HG03280 (cell line): Measurements from ENCODE around the gene NUBPL.
"Not testable (repeated sequence)": the region's sequence is repeated elsewhere in the genome, so short reads cannot be mapped to it uniquely, and the experiment has no call there.

ENCODE experiments used
- ATAC-seq: cut with Tn5 transposase; IDR thresholded peaks from one replicate; pipeline ENCODE4 v1.9.1; 2021; ENCODE audit warnings: mild to moderate bottlenecking, moderate library complexity; ENCODE audit not compliant: unreplicated experiment

Gene NUBPL

DNA sequence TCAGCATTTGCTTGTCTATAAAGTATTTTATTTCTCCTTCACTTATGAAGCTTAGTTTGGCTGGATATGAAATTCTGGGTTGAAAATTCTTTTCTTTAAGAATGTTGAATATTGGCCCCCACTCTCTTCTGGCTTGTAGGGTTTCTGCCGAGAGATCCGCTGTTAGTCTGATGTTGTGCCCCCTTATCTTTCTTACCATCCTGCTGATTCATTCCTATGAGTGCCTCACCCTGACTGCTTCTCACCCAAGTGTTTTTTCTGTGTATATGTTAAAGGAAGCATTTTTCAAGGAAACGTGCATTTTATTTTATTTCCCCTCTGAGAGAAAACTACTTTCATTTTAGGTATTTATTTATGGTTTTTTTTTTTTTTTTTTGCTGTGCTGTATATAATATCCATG lies 236.7 kb downstream of the NUBPL start:
- ATAC-seq = not testable (repeated sequence)

DNA sequence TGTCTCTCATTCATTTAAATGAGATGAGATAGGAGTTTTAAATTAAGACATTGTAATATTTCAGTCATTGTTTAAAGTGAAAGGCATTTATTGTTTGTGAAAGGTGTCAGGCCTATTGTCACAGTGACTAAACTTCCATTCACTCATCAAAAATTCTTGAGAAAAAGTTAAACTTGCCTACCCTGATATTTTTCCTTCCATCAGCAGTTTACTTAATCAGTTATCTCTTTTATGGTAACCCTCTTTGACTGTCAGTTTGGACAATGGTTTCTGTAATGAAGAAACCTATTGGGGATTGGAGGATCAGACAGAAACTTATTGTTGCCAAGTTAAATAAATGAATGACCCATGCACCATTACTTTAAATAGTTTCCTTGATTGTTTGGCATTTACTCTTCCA lies 241.6 kb downstream of the NUBPL start:
- no peak for ATAC-seq

DNA sequence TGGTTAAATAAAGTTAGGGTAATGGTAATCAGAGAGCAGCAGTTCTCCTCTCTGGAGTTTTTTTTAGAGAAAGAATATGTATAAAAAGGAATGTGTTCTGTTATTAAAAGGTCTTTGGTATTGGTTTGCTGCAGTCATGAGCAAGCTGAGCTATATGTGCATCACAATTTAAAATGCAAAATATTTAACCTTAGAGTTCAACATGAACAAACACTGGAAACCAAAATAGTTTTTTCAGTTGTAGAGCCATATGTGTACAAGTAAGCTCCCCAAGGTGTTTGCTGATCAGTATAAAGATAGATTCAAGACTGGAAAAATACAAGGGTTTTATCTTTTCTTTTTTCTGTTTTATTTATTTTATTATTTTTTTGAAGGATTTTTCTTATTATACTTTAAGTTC lies 245.0 kb downstream of the NUBPL start:
- no peak for ATAC-seq

DNA sequence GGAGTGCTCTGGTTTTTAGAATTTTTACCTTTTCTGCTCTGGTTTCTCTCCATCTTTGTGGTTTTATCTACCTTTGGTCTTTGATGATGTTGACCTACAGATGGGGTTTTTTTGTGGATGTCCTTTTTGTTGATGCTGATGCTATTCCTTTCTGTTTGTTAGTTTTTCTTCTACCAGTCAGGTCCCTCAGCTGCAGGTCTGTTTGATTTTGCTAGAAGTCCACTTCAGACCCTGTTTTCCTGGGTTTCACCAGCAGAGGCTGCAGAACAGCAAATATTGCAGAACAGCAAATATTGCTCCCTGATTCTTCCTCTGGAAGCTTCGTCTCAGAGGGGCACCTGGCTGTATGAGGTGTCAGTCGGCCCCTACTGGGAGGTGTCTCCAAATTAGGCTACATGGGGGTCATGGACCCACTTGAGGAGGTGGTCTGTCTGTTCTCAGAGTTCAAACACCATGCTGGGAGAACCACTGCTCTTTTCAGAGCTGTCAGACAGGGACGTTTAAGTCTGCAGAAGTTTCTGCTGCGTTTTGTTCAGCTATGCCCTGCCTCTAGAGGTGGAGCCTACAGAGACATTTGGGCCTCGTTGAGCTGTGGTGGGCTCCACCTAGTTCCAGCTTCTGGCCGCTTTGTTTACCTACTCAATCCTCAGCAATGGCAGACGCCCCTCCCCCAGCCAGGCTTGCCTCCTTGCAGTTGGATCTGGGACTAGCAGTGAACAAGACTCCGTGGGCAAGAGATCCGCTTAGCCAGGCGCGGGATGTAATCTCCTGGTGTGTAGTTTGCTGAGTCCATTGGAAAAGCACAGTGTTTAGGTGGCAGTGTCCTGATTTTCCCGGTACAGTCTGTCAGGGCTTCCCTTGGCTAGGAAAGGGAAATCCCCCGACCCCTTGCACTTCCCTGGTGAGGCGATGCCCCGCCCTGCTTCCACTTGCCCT lies 250.8 kb downstream of the NUBPL start:
- ATAC-seq = not testable (repeated sequence)

DNA sequence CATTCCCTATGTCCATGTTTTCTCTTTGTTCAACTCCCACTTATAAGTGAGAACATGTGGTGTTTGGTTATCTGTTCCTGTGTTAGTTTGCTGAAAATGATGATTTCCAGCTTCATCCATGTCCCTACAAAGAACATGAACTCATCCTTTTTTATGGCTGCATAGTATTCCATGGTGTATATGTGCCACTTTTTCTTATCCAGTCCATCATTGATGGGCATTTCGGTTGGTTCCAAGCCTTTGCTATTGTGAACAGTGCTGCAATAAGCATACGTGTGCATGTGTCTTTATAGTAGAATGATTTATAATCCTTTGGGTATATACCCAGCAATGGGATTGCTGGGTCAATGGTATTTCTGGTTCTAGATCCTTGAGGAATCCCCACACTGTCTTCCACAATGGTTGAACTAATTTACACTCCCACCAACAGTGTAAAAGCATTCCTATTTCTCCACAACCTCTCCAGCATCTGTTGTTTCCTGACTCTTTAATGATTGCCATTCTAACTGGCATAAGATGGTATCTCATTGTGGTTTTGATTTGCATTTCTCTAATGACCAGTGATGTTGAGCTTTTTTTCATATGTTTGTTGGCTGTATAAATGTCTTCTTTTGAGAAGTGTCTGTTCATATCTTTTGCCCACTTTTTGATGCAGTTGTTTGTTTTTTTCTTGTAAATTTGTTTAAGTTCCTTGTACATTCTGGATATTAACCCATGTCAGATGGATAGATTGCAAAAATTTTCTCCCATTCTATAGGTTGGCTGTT lies 252.7 kb downstream of the NUBPL start:
- not testable (repeated sequence) for ATAC-seq

DNA sequence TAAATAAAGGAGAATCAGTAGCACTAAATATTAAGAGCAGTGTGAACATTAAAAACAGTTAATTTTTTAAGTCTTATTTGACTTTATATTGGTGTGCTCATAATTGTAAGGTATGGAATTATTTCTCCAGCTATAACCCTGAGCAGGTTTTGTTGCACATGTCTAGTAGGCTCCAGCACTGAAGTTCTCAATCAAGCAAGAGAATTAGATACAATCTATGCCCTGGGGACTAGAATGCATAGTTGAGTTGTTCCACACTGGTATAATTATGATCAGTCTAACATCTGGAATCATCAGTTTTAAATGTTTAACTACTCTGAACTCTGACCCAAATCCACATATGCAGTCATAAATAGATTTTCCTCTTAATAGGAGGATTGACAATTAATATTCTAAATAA lies 258.1 kb downstream of the NUBPL start:
- ATAC-seq = no peak

DNA sequence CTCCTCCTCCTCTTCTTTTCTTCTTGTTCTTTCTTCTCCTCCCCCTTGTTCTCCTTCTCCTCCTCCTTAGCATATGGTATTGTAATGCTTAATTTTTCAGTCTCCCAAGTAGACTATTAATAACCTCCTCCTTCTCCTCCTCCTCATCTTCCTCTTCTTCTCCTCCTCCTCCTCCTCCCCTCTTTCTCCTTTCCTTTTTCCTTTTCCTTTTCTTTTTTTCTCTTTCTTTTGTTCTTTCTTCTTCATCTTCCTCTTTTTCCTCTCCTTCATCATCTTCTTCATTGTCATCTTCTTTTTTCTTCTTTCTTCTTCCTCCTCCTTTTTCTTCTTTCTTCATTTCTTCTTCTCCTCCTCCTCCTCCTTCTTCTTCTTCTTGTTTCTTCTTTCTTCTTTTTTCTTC lies 264.3 kb downstream of the NUBPL start:
- no peak for ATAC-seq

DNA sequence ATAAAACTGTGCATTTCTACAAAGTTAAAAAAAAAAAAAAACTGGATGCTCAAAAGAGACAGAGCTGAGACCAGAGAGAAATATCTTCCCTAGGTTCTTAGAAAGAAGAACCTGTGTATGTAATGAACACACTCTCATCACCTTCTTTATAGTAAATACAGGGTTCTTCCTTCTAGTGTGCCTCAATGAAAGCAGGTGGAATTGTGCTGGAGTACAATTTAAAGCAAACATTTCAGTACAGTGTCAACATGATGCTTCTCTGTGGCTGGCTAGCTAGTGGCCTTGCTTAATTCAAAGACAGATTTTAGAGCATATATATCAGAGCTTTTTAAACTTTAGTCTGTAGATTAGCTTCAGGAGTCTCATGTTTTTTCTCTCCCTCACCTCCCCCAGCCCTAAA lies 266.1 kb downstream of the NUBPL start:
- ATAC-seq = no peak

DNA sequence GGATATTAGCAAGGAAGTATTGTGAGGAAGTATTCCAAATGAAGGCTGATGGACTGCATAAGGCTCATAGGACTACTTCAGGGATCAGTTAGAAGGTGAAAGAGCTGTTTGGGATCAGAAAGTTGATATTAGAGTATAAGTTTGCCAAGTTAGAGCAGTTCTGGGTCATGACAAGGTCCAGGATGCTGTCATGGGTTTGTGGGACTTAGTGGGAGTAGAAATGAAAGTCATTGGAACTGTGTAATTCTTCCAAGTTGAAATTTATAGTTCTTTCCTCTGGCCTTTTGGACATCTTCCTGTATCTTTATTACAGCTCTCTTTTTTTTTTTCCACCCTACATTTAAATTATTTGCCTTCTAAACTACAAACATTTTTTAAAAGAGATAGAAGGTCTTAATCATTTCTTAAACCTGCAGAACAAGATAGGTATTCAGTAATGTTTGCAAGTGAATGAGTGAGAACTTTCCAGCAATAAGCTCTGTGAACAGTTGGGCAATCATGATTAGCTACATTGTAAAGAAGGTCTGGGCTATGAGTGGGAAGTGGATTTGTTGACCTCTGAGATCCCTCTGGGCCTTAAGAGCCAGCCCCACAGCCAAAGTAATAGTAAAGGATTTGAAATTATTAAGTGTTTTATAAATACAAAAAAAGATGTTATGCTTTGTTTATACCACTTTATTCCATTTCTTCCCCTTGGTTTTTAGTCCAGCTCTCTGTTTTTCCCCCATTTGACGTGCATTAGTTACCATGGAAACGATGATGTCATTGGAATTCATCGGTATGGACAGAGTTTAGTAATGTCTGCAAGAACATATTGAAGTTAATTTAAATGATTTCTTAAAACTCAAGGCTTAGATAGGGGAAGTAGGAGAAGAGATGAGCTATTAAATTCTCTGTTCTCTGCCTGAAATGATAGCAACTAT lies 268.0 kb downstream of the NUBPL start:
- no peak for ATAC-seq

DNA sequence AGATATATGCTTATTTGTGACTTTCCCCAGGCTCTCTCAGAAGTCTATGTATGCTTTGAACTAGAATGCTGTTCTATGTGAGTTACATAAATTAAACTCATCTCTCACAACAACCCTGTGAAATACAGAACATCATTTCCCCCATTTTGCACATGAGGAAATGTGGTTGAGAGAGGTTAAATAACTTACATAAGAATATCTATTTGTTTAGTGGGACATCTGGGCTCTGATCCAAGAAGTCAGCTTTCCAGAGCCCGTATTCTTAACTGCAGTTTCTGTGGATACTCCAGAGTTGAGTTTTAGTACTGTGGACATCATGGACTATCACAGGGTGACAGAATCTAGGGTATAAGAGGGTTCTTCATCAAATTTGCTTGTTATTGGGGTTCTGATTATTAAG lies 273.4 kb downstream of the NUBPL start:
- no peak for ATAC-seq

DNA sequence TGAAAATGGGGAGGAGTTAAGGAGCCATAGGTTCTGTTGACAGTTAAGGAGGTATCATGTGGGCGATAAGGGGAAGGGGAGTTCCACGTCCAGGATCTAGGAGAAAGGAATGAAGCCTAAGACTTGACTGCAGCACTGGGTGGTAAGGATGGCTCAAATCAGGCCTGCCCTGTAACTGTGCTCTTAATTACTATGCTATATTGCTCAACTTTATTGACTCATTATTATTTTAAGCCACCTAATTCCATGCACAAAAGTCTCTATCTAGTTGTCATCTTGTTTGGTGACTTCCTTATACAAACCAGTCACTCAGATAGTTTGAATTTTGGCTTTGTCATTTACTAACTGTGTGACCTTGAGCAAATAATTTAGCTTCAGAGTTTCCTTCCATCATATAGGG lies 273.8 kb downstream of the NUBPL start:
- ATAC-seq = no peak

DNA sequence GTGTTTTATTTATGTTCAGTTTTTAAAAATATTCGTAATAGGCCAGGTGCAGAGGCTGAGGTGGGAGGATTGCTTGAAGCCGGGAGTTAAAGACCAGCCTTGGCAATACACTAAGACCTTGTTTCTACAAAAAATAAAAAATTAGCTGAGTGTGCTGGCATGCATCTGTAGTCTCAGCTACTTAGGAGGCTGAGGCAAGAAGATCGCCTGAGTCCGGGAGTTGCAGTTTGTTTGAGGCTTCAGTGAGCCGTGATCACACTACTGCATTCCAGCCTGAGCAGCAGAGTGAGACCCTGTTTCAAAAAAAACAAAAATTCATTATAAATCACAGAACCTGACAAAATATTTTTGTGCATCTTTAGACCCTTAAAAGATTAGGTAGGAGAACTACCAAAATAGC lies 275.8 kb downstream of the NUBPL start:
- no peak for ATAC-seq

DNA sequence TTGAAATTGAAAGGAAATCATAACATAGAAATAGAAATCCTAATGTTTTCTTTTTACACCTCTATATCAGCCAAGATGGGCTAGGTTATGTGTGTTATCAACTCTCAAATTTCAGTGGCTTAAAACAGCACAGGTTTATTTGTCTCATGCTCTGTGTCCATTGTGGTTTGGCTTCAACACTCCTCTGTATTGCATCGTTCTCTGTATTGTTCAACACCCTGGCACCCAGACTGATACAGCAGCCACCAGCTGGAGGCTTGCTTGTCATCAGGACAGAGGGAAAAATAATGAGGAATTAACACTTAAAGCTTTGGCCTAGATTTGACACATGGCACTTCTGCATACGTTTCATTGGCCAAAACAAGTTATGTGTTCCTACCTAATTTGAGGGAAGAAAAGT lies 281.7 kb downstream of the NUBPL start:
- ATAC-seq = no peak

DNA sequence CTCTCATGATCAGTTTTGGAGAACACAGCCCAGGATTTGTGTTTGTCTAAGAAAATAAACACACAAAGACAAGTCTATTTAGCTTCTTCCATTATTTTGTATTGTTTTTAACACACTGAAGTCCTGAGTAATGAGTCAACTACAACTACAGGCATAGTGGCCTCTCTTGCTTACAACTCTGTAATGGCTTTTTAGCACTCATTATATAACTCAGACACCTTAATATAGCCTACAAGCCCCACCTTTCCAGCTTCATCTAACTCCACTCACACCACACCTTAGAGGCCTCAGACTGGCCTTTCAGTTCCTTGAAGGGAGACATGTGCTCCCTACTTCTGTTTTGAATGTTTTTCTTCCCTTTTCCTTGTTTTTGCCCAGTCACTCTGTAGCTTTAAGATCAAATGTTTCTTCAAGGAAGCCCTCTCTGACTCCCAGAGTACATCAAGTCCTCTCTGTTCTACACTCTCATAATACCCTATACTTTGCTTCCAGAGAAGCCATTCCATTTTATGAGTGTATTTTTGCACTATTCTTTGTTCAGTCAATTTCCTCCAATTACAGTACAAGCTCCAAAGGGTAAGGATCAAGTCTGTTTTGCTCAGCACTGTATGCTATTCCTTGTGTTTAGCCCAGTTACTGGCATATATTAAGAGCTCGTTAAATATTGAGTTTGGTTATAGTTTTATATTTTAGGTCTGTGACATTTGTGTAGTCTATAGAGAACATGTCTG lies 282.3 kb downstream of the NUBPL start:
- no peak for ATAC-seq

DNA sequence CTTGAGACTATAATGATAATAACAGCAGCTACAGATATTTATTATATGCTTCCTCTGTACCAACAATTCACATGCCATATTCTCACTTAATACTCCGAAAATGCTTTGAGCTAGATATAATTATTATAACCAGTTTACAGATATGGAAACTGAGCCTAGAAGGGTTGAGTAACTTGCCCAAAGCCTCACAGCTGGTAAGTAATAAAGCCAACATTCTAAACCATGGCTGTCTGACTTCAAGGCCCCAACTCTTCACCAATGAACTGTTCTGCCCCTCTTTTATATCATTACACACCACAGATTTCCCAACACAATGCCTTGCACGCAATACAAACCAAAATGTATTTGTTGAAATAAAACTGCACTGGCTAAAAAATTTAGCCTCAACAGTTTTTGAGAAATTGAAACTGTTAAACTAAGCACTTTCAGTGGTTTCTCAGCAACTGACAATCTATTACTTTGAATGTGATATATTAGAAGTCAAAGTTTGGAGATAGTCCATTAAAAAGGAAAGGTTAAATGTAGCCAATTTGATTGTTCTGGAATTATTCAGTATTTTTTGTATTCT lies 293.4 kb downstream of the NUBPL start:
- ATAC-seq = no peak

DNA sequence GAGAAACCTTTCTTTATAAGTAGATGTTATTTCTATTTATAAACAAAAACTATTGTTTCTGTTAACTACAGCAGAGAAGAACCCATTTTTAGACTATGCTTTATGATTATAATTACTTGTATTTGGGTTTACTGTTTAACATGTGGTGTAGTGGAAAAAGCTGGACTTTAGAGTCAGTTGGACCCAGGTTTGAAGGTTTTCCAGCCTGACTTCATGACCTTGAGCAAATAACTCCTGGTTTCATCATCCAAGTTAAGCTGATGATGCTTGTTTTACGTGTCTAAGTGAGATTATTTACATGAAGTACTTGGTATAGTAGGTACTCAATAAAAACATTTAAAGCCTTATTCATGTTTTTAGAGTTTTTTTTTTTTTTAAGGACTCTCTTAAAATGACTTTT lies 294.1 kb downstream of the NUBPL start:
- ATAC-seq = no peak

DNA sequence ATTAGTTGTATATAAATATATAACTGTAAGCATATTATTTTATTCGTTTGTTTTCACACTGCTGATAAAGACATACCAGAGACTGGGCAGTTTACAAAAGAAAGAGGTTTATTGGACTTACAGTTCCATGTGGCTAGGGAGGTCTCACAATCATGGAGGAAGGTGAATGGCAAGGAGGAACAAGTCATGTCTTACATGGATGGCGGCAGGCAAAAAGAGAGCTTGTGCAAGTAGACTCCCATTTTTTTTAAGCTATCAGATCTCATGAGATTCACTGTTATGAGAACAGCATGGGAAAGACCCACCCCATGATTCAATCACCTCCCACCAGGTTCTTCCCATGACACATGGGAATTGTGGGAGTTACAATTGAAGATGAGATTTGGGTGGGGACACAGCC lies 294.8 kb downstream of the NUBPL start:
- not testable (repeated sequence) for ATAC-seq

DNA sequence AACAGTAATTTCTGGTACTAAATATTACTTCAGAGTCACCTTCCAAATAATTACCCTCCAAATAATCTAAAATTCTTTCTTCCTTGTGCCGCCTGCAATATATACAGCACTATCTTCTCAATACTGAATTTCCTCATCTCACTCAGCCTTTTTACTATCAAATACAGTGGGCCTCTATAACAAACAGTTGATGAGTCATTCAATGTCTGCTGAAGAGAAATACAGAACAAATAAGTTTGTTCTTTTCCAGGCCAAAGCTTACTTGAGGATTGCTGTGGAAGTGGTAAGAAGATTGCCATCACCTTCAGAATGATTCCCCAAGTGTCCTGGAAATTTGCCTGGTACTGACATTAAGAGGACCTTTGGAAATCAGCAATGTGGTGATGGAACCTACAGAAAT lies 297.7 kb downstream of the NUBPL start:
- ATAC-seq = no peak

DNA sequence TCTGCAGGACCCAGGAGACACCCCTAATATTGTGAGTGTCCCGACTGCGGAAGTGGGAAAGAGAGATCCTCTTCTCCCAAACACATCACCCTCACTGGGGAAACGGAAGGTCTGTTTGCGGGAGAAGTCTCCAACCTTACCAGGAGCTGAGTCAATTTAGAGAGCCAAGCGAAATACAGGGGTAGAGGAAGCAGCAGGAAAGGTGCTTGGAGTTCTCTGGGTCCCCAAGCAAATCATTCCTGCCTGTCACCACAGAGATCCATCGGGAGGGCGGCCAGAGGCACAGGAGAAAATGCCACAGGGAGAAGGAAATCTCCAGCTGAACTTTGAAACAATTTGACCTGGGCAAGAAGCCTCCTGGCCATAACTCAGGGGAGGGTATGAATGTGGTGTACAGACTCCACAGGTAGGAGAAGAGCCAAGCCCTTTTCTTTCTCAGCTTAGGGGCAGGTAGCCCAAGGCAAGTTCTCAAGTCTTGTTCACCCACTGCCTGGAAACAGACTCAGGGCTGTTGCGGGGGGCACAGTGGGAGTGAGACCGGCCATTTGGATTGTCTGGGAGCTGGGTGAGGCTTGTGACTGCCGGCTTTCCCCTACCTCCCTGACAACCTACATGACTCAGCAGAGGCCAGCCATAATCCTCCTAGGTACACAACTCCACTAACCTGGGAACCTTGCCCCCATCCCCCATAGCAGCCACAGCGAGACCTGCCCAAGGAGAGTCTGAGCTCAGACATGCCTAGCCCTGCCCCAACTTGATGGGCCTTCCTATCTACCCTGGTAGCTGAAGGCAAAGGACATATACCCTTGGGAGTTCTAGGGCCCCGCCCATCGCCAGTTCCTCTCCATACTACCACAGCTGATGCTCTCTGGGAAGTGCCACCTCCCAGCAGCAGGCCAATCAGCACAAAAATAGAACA lies 304.0 kb downstream of the NUBPL start:
- ATAC-seq = no peak
